OCI-LY1 (cell line): Measurements from ENCODE around the gene CLEC16A.

ENCODE experiments used
- H2AFZ ChIP-seq: fragments of 200-600 bp; sonication (generic), shearing (Covaris generic); 2 replicates; pipeline ENCODE4 v1.6.0; 2014; ENCODE audit warnings: antibody characterized with exemption, mild to moderate bottlenecking, low read length
- H3F3A ChIP-seq: fragments of 200-600 bp; sonication (generic), shearing (Covaris generic); 2 replicates; pipeline ENCODE4 v1.6.0; 2014; ENCODE audit warnings: mild to moderate bottlenecking, antibody characterized with exemption, low read length, moderate library complexity; ENCODE audit not compliant: insufficient read depth
- H3K27ac ChIP-seq: fragments of 200-600 bp; sonication (generic); 2 replicates; pipeline ENCODE4 v1.5.1; 2014; ENCODE audit warnings: low read length, mixed run types, mild to moderate bottlenecking, low read depth; ENCODE audit not compliant: poor library complexity, severe bottlenecking
- H3K27me3 ChIP-seq: fragments of 200-600 bp; sonication (generic); 2 replicates; pipeline ENCODE4 v1.6.0; 2014; ENCODE audit warnings: antibody characterized with exemption, mild to moderate bottlenecking, low read length, moderate library complexity; ENCODE audit not compliant: insufficient read depth
- H3K36me3 ChIP-seq: fragments of 200-600 bp; sonication (generic); 2 replicates; pipeline ENCODE4 v1.6.1; 2014; ENCODE audit warnings: mild to moderate bottlenecking, antibody characterized with exemption, low read length, moderate library complexity, mixed read lengths; ENCODE audit not compliant: insufficient read depth
- H3K4me1 ChIP-seq: fragments of 200-600 bp; sonication (generic); 2 replicates; pipeline ENCODE4 v1.5.1; 2014; ENCODE audit warnings: mild to moderate bottlenecking, low read length, moderate library complexity; ENCODE audit not compliant: insufficient read depth, severe bottlenecking
- H3K4me2 ChIP-seq: fragments of 200-600 bp; sonication (generic), shearing (Covaris generic); 2 replicates; pipeline ENCODE4 v1.6.1; 2014; ENCODE audit warnings: low read length
- H3K4me3 ChIP-seq: fragments of 200-600 bp; sonication (generic); 2 replicates; pipeline ENCODE4 v1.5.1; 2014; ENCODE audit warnings: low read length, low read depth, mild to moderate bottlenecking, mixed read lengths; ENCODE audit not compliant: poor library complexity, severe bottlenecking
- H3K79me2 ChIP-seq: fragments of 200-600 bp; shearing (Covaris generic); 2 replicates; pipeline ENCODE4 v1.6.1; 2016; ENCODE audit warnings: mixed run types, low read length, mixed read lengths; ENCODE audit not compliant: insufficient read depth
- H3K9ac ChIP-seq: fragments of 200-600 bp; sonication (generic), shearing (Covaris generic); 2 replicates; pipeline ENCODE4 v1.6.1; 2014; ENCODE audit warnings: mild to moderate bottlenecking, low read length, mixed read lengths
- H3K9me2 ChIP-seq: fragments of 200-600 bp; sonication (generic), shearing (Covaris generic); 2 replicates; pipeline ENCODE4 v1.6.1; 2014; ENCODE audit warnings: low read depth, mild to moderate bottlenecking, low read length, mixed read lengths
- H3K9me3 ChIP-seq: fragments of 200-600 bp; shearing (Covaris generic); 2 replicates; pipeline ENCODE4 v1.6.1; 2014; ENCODE audit warnings: low read length, mixed read lengths
- H4K20me1 ChIP-seq: fragments of 200-600 bp; sonication (generic), shearing (Covaris generic); 2 replicates; pipeline ENCODE4 v1.6.0; 2016; ENCODE audit warnings: mild to moderate bottlenecking, low read length; ENCODE audit not compliant: insufficient read depth
- EZH2 ChIP-seq: fragments of 200-600 bp; sonication (generic), shearing (Covaris generic); IDR thresholded peaks from 2 replicates; pipeline ENCODE4 v1.8.0; 2017; ENCODE audit warnings: borderline replicate concordance, mixed run types, mild to moderate bottlenecking, antibody characterized with exemption, low read length, moderate library complexity, mixed read lengths
- TF ChIP-seq, protein P1 (sequence below): fragments of 200-600 bp; sonication (generic), shearing (Covaris generic); IDR thresholded peaks from 2 replicates; pipeline ENCODE4 v1.5.1; 2017; ENCODE audit warnings: mild to moderate bottlenecking, antibody characterized with exemption, low read length, moderate library complexity, mixed read lengths

The CLEC16A gene

GRCh38 chr16:11004351-11004750 lies 60.0 kb downstream of the CLEC16A start:
- Histone ChIP-seq H3K36me3 (peaks cover 25% of the 10 kb centered on the region), H3K4me2 (no peak overlapping the region)

DNA sequence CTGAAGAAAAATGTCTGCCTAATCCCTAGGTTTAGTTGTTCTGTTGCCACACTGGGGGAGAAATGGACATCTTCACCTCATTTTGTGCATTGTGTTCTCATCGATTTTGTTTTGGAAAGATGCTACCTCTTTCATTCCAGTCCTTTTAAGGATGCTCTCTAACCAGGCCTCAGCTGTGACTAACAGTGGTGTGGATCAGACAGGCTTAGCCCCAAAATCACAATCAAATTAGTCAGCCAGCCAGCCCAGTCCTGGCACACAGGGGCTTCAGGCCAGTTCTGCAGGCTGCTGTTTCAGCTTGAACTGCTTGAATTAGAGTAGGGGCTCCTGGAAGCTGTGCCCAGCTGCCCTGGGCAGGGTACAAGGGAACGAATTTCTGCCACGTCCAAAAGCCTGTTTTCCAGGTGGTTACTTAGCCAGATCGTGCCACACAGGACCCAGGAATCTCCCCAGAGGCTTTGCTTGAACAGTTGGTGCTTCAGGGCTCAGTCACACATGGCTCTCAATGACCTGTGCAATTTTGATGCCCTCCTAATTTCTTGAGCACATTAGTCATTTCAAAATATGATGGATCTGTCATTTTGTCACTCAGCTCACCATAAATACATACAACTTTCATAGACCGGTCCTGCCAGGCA lies 60.7 kb downstream of the CLEC16A start:
- H3K4me1 ChIP-seq = no peaks in the 10 kb centered on the region
- H3K27ac ChIP-seq = no peak overlapping the region
- peaks cover 25% of the 10 kb centered on the region for H3K36me3 ChIP-seq
- H3K4me2 ChIP-seq = no peak overlapping the region
- H3F3A ChIP-seq = no peaks in the 10 kb centered on the region
- H3K4me3 ChIP-seq = no peak overlapping the region
- no peaks in the 10 kb centered on the region for H4K20me1 ChIP-seq
- no peaks in the 10 kb centered on the region for H3K9me2 ChIP-seq
- H3K9me3 ChIP-seq = no peaks in the 10 kb centered on the region
- no peak overlapping the region for H3K9ac ChIP-seq
- H2AFZ ChIP-seq = no peak overlapping the region
- no peak for TF ChIP-seq EZH2
- TF ChIP-seq, protein P1, sequence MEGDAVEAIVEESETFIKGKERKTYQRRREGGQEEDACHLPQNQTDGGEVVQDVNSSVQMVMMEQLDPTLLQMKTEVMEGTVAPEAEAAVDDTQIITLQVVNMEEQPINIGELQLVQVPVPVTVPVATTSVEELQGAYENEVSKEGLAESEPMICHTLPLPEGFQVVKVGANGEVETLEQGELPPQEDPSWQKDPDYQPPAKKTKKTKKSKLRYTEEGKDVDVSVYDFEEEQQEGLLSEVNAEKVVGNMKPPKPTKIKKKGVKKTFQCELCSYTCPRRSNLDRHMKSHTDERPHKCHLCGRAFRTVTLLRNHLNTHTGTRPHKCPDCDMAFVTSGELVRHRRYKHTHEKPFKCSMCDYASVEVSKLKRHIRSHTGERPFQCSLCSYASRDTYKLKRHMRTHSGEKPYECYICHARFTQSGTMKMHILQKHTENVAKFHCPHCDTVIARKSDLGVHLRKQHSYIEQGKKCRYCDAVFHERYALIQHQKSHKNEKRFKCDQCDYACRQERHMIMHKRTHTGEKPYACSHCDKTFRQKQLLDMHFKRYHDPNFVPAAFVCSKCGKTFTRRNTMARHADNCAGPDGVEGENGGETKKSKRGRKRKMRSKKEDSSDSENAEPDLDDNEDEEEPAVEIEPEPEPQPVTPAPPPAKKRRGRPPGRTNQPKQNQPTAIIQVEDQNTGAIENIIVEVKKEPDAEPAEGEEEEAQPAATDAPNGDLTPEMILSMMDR = no peak
- H3K79me2 ChIP-seq = no peaks in the 10 kb centered on the region
- no peaks in the 10 kb centered on the region for H3K27me3 ChIP-seq

More at GRCh38 chr16:11004351-11004750, 60.0 kb downstream of the CLEC16A start:
- no peak overlapping the region for H3K27ac ChIP-seq
- no peaks in the 10 kb centered on the region for H3K27me3 ChIP-seq
- H4K20me1 ChIP-seq = no peaks in the 10 kb centered on the region
- H2AFZ ChIP-seq = no peak overlapping the region
- TF ChIP-seq, protein P1 = no peak
- no peaks in the 10 kb centered on the region for H3K9me3 ChIP-seq
- no peak overlapping the region for H3K9ac ChIP-seq
- H3K4me1 ChIP-seq = no peaks in the 10 kb centered on the region
- no peak overlapping the region for H3K4me3 ChIP-seq
- no peaks in the 10 kb centered on the region for H3K79me2 ChIP-seq
- H3F3A ChIP-seq = no peaks in the 10 kb centered on the region
- H3K9me2 ChIP-seq = no peaks in the 10 kb centered on the region

DNA sequence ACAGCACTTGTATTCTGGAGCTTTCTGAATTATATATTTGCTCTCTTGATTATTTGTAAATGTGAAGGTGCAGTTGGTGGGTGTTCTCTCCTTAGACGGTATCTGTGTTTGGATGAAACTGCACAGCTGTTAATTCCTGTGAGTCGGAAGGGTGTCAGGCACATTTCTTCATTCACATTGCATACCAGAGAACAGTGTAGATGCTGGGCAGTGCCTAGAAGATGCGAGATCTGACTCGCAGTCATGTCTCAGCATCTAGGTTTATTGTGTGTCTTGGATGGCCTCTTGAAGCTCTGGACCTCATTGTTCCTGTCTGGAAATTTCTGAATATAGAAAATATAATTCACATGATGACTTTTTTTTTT lies 61.2 kb downstream of the CLEC16A start:
- H3K9me2 ChIP-seq = no peaks in the 10 kb centered on the region
- H3K4me2 ChIP-seq = no peak overlapping the region
- no peaks in the 10 kb centered on the region for H3K27me3 ChIP-seq
- no peaks in the 10 kb centered on the region for H3K4me1 ChIP-seq
- H2AFZ ChIP-seq = no peak overlapping the region
- H3K79me2 ChIP-seq = no peaks in the 10 kb centered on the region
- H3K4me3 ChIP-seq = no peak overlapping the region
- no peaks in the 10 kb centered on the region for H4K20me1 ChIP-seq
- no peak overlapping the region for H3K27ac ChIP-seq
- no peak overlapping the region for H3K9ac ChIP-seq
- no peaks in the 10 kb centered on the region for H3F3A ChIP-seq
- H3K36me3 ChIP-seq = peaks cover 29% of the 10 kb centered on the region
- H3K9me3 ChIP-seq = no peaks in the 10 kb centered on the region
- TF ChIP-seq EZH2 = no peak
- TF ChIP-seq, protein P1 = no peak
